Pancreas (tissue), 10 donors: ENCODE measurements around the gene KCNIP1. TPM values are rescaled to one million over a fixed set of nuclear protein-coding genes. Genes with fewer than 3 reads are reported as not detected.

Experiments
- ATAC-seq, 4 donors: fragments of 200-7000 bp; cut with Tn5 transposase; one replicate each; pipeline versions ENCODE4 v1.8.0 to v1.9.1; 2020; ENCODE audit warnings: mild to moderate bottlenecking in 4 of 4, moderate library complexity in 4 of 4
- DNase-seq, 6 donors: peaks; one replicate each; pipeline ENCODE4 v3.0.0-alpha.2; 2020
- FAIRE-seq: peaks from 2 replicates; lab custom pipeline; 2012; peaks lifted over from hg19 to GRCh38; lab: Jason Lieb, UNC
- H3K27ac ChIP-seq, 4 donors: fragments of 200-600 bp; sonication (generic); 1 replicate in 3 of 4; 2 replicates in 1 of 4; pipeline versions ENCODE4 v1.5.0 to v1.8.0; 2020
- H3K27me3 ChIP-seq, 4 donors: fragments of 200-600 bp; one replicate each; pipeline ENCODE4 v1.8.0; 2021
- H3K36me3 ChIP-seq, 3 donors: fragments of 200-600 bp; sonication (generic) in 1 of 3; one replicate each; pipeline versions ENCODE4 v1.5.0 to v1.8.0; 2020 to 2021
- H3K4me1 ChIP-seq, 3 donors: fragments of 200-600 bp; one replicate each; pipeline ENCODE4 v1.8.0; 2021
- H3K4me3 ChIP-seq, 4 donors: fragments of 200-600 bp; sonication (generic) in 2 of 4; one replicate each; pipeline versions ENCODE4 v1.5.0 to v1.8.0; 2020 to 2021
- H3K9me3 ChIP-seq, 4 donors: fragments of 200-600 bp; one replicate each; pipeline ENCODE4 v1.8.0; 2021
- WGBS, 2 donors: extraction: QIAGEN DNeasy Blood & Tissue Kit; methylation state at CpG; one replicate each; pipeline ENCODE4 v1.1.7; 2013; 5-methylcytosine and 5-hydroxymethylcytosine counted together
- intact Hi-C, 3 donors: fragments of 100-400 bp; cut with DNase I; formaldehyde crosslinking; loops; one replicate each; pipeline versions ENCODE4 v1.11.1 to v1.14.2; 2022
- polyA plus RNA-seq, 2 donors: library from polyadenylated mRNA; stranded (reverse); fragments of 200-250 nt; gene quantifications; one replicate each; pipeline ENCODE4 v1.2.3, GENCODE V29; 2013
- total RNA-seq, 6 donors: library from RNA; stranded (reverse); fragmentation: NEBNext Ultra II Directional in 4 of 6; extraction: Animal tissue kit (Norgen Biotek cat#: 25700) in 4 of 6; gene quantifications; one replicate each; pipeline versions ENCODE4 v1.2.1 to v1.2.4, GENCODE V29; 2021 to 2023
- TF ChIP-seq, protein P1 (sequence below), 4 donors: fragments of 200-600 bp; sonication (generic) in 3 of 4; IDR thresholded peaks; one replicate each; pipeline versions ENCODE4 v1.5.0 to v1.8.0; 2021; ENCODE audit warnings: antibody characterized with exemption in 4 of 4
- donor health status: healthy with polysubstance abuse.
- donor health status: DM: no; HTN: no; CAD: no; lungs with moderate emphysema.
- donor health status: DM: no; HTN: no; CAD: no.
- donor health status: control.
- donor health status: control.
- donor health status: Bipolar disorder and iron deficiency.
- donor health status: DM: yes; HTN: yes; CAD: no.
- donor health status: DM: no; HTN: no; CAD: no.
- donor health status: DM: no; HTN: no; CAD: no.
- donor health status: DM: yes; HTN: yes; CAD: no.

Gene KCNIP1
- total and polyA plus RNA-seq, 8 donors = 0.31 to 10.3 (median 1.1) TPM

DNA sequence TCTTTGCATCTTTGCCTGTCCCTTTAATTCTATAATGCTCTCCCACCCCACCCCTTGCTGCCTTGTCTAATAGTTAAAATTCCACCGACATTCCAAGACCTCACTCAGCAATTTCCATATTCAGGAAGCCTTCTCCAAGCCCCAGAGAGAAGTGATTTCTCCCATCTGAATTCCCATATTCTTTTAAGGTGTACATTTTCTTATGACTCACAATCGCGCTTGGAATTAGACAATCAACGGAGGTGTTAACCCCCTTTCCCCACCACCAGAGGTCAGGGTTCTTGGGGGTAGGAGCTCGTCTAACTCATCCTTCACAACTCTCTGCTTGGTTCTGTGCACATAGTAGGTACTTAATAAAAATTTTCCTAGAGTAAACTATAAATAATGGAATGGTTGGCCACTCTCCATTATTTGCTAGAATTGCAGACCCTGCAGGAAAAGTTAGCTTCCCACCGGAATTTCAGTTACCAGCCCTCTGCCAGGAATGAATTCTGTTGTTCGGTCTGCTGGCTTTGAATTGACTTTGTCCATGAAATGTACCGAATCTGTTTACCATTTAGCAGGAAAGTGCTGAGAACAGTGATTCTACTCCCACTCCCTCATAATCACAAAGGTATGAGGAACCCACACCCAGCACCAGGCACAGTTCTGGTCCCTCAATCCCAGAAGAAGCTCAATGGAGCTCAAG is 5.0 kb downstream of the KCNIP1 start:
- Histone ChIP-seq H3K9me3 (no peaks in the 10 kb centered on the region), H3K4me1 (no peaks in the 10 kb centered on the region), H3K36me3 (no peaks in the 10 kb centered on the region), H3K4me3 (no peak overlapping the region), H3K27ac (no peak overlapping the region), H3K27me3 (no peaks in the 10 kb centered on the region)
- DNase-seq (no peak), ATAC-seq (no peak), FAIRE-seq (no peak)
- TF ChIP-seq, protein P1, sequence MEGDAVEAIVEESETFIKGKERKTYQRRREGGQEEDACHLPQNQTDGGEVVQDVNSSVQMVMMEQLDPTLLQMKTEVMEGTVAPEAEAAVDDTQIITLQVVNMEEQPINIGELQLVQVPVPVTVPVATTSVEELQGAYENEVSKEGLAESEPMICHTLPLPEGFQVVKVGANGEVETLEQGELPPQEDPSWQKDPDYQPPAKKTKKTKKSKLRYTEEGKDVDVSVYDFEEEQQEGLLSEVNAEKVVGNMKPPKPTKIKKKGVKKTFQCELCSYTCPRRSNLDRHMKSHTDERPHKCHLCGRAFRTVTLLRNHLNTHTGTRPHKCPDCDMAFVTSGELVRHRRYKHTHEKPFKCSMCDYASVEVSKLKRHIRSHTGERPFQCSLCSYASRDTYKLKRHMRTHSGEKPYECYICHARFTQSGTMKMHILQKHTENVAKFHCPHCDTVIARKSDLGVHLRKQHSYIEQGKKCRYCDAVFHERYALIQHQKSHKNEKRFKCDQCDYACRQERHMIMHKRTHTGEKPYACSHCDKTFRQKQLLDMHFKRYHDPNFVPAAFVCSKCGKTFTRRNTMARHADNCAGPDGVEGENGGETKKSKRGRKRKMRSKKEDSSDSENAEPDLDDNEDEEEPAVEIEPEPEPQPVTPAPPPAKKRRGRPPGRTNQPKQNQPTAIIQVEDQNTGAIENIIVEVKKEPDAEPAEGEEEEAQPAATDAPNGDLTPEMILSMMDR (IDR thresholded peaks at IDR 0.05) = no peak
- 68 to 72% methylated on average over 8 of the region's 8 CpGs for WGBS, 2 donors
- intact Hi-C loops = no loop called here

DNA sequence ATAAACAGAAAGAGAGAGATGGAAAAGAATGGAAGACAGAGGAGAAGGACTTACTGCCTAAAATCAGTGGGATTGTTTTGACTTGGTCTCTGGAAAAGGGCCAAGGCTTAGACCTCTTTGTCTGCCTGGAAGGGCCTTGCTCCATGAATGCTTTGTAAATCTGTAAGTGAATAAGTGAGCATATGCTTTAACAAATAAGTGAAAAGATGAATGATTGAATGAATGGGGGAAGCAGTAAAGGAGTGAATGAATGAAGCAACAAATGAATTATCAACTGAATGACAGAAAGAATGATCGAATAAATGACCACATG is 5.5 kb downstream of the KCNIP1 start:
- TF ChIP-seq, protein P1 (IDR thresholded peaks at IDR 0.05) = no peak
- Histone ChIP-seq H3K27me3 (no peaks in the 10 kb centered on the region), H3K4me1 (no peaks in the 10 kb centered on the region), H3K36me3 (no peaks in the 10 kb centered on the region), H3K4me3 (no peak overlapping the region), H3K9me3 (no peaks in the 10 kb centered on the region), H3K27ac (no peak overlapping the region)
- ATAC-seq = no peak
- FAIRE-seq = no peak
- intact Hi-C loops = no loop called here
- DNase-seq = no peak
- 76 to 94% methylated on average over 1 of the region's 1 CpG for WGBS, 2 donors

DNA sequence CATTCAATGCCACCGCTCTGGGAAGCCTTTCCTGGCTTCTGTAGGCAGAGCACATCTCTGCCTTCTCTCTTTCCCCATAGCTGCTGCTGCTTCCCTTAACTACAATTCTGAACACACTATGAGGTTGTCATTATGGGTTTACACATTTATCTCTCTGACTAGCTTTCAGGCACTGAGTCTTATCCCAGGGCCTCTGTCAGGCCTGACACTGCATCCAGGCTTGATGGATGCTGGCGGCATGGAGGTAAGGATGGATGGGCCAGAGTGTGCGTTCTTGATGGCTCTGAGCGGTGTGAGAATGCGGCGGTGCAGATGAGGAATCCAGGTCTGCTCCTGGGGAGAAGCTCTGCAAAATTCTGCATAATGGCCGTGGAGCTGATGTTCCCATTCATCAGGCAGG is 6.3 kb downstream of the KCNIP1 start:
- intact Hi-C loops = no loop called here
- Histone ChIP-seq H3K9me3 (no peaks in the 10 kb centered on the region), H3K4me1 (no peaks in the 10 kb centered on the region), H3K4me3 (no peak overlapping the region), H3K36me3 (no peaks in the 10 kb centered on the region), H3K27me3 (no peaks in the 10 kb centered on the region), H3K27ac (no peak overlapping the region)
- DNase-seq = no peak
- no peak for FAIRE-seq
- no peak for ATAC-seq
- TF ChIP-seq, protein P1 (IDR thresholded peaks at IDR 0.05) = no peak
- 83 to 88% methylated on average over 7 of the region's 7 CpGs for WGBS, 2 donors

DNA sequence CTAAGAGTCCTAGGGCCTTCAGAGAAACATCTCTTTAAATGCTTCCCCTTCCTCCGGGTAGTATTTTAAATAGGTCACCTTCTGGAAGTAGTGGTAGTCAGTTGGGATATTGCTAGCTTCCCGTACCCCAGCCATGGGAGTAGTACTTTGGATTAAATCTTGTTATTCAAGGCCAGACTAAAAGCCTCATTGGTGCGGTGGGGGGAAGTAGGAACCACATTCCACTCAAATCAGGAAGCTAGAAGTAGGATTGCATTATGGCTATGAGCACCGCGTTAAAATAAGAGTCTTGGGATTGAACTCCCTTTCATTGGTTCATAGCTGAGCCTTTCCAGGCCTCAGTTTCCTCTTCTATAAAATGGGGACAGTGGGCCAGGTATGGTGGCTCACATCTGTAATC is 6.7 kb downstream of the KCNIP1 start:
- 79 to 91% methylated on average over 5 of the region's 5 CpGs for WGBS, 2 donors
- DNase-seq (no peak), ATAC-seq (no peak), FAIRE-seq (no peak)
- no peaks in the 10 kb centered on the region for H3K9me3 ChIP-seq
- H3K27me3 ChIP-seq = no peaks in the 10 kb centered on the region
- intact Hi-C loops = no loop called here
- H3K4me3 ChIP-seq = no peak overlapping the region
- no peak overlapping the region for H3K27ac ChIP-seq
- H3K36me3 ChIP-seq = no peaks in the 10 kb centered on the region
- TF ChIP-seq, protein P1 (IDR thresholded peaks at IDR 0.05) = no peak
- H3K4me1 ChIP-seq = no peaks in the 10 kb centered on the region

DNA sequence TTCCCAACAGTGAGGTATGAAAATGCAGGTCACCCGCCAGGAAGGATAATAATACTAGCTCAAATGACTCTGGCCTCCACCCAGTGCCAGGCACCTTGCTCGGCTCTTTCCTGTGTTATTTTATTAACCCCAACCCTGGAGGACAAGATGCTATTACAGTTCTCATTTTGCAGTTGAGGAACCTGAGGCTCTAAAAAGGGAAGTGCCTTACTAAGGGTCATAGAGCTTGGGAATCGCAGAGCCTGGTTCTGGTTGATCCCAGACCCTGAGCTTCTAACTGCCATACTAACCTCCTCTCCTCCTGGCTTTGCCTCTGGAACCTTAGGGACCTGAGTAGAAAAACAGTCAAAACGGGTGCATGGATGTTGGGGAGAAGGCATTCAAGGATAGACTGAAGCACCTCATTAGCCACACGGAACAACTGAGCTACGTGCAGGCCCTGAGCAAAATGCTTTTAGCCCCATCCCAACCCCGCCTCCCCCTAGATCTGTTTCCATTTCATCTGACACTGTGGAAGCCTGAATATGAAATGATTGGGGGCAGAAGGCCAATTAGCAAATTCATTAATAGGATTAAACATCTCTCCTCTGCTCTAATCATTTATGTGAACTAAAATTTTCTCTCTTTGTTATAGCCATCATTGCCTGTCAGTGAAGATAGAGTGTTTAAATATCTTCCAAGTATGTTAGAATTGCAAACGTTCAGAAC is 7.9 kb downstream of the KCNIP1 start:
- ATAC-seq = no peak
- no peak overlapping the region for H3K4me3 ChIP-seq
- DNase-seq = no peak
- TF ChIP-seq, protein P1 (IDR thresholded peaks at IDR 0.05) = no peak
- 76 to 79% methylated on average over 8 of the region's 8 CpGs for WGBS, 2 donors
- FAIRE-seq = no peak
- no peaks in the 10 kb centered on the region for H3K36me3 ChIP-seq
- no peak overlapping the region for H3K27ac ChIP-seq
- no peaks in the 10 kb centered on the region for H3K9me3 ChIP-seq
- intact Hi-C loops = no loop called here
- no peaks in the 10 kb centered on the region for H3K27me3 ChIP-seq
- no peaks in the 10 kb centered on the region for H3K4me1 ChIP-seq
